Body of pancreas (tissue), 4 donors: ENCODE data around the gene ELAC2.

Experiments used
- POLR2A ChIP-seq, 3 donors: fragments of 450-650 bp; IDR thresholded peaks; one replicate each; pipeline ENCODE4 v1.6.1; 2016; ENCODE audit warnings: antibody characterized with exemption in 3 of 3, mild to moderate bottlenecking in 2 of 3
- TF ChIP-seq, protein P1 (sequence below), 7 experiments: fragments of 450-650 bp in 4 of 7; fragments of 200-600 bp in 3 of 7; sonication (generic) in 3 of 7; IDR thresholded peaks; one replicate each; pipeline ENCODE4 v1.5.1; 2016 to 2019; ENCODE audit warnings: antibody characterized with exemption in 7 of 7

GRCh38 chr17:13036751-13037150 lies 18.9 kb upstream of the ELAC2 start:
- TF ChIP-seq POLR2A (IDR thresholded peaks at IDR 0.05): no peak
- TF ChIP-seq, protein P1, sequence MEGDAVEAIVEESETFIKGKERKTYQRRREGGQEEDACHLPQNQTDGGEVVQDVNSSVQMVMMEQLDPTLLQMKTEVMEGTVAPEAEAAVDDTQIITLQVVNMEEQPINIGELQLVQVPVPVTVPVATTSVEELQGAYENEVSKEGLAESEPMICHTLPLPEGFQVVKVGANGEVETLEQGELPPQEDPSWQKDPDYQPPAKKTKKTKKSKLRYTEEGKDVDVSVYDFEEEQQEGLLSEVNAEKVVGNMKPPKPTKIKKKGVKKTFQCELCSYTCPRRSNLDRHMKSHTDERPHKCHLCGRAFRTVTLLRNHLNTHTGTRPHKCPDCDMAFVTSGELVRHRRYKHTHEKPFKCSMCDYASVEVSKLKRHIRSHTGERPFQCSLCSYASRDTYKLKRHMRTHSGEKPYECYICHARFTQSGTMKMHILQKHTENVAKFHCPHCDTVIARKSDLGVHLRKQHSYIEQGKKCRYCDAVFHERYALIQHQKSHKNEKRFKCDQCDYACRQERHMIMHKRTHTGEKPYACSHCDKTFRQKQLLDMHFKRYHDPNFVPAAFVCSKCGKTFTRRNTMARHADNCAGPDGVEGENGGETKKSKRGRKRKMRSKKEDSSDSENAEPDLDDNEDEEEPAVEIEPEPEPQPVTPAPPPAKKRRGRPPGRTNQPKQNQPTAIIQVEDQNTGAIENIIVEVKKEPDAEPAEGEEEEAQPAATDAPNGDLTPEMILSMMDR (IDR thresholded peaks at IDR 0.05): no peak
